ENCODE measurements around the gene IGSF11. TPM values are rescaled to one million over a fixed set of nuclear protein-coding genes. Genes with fewer than 3 reads are reported as not detected.
A peak's percentile ranks its signal among the peaks of the same experiment; 100 is the strongest.

Gene IGSF11
- total and polyA plus RNA-seq, 9 of the 15 experiments (the other 6 are each of a cell fraction or from before 2014, with no cell fraction given) = 1.2 to 2.8 (median 1.7) TPM

GRCh38 chr3:118938183-118938961 lies 96.3 kb downstream of the IGSF11 start (continued):
- TF ChIP-seq, protein P1, sequence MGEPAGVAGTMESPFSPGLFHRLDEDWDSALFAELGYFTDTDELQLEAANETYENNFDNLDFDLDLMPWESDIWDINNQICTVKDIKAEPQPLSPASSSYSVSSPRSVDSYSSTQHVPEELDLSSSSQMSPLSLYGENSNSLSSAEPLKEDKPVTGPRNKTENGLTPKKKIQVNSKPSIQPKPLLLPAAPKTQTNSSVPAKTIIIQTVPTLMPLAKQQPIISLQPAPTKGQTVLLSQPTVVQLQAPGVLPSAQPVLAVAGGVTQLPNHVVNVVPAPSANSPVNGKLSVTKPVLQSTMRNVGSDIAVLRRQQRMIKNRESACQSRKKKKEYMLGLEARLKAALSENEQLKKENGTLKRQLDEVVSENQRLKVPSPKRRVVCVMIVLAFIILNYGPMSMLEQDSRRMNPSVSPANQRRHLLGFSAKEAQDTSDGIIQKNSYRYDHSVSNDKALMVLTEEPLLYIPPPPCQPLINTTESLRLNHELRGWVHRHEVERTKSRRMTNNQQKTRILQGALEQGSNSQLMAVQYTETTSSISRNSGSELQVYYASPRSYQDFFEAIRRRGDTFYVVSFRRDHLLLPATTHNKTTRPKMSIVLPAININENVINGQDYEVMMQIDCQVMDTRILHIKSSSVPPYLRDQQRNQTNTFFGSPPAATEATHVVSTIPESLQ (CRISPR knock-in tag; IDR thresholded peaks at IDR 0.05) = no peak
- TF ChIP-seq YBX1 (IDR thresholded peaks at IDR 0.05) (no peak), ELK1 (CRISPR knock-in tag; IDR thresholded peaks at IDR 0.05) (no peak), NBN (IDR thresholded peaks at IDR 0.05; ENCODE audit: low read depth) (peak; percentile 56; the same call in 1 of the 2 replicates), SMARCE1 (IDR thresholded peaks at IDR 0.05) (peak; percentile 80), GABPA (tag; conservative IDR thresholded peaks at IDR 0.05; ENCODE audit: low read depth) (no peak), NUFIP1 (IDR thresholded peaks at IDR 0.05; ENCODE audit: partially characterized antibody) (no peak), RHOXF2B (CRISPR knock-in tag; conservative IDR thresholded peaks at IDR 0.05) (no peak), MXD1 (CRISPR knock-in tag; IDR thresholded peaks at IDR 0.05; ENCODE audit: borderline replicate concordance, poor library complexity, severe bottlenecking) (no peak), ZNF398 (CRISPR knock-in tag; IDR thresholded peaks at IDR 0.05) (no peak), ZNF316 (IDR thresholded peaks at IDR 0.05) (peak; percentile 98), NFXL1 (CRISPR knock-in tag; IDR thresholded peaks at IDR 0.05) (no peak), HDAC2 (IDR thresholded peaks at IDR 0.05) (0 out of 2 replicates have a peak, but pooled peaks have one; percentile 17), ZC3H4 (CRISPR knock-in tag; IDR thresholded peaks at IDR 0.05; ENCODE audit: borderline replicate concordance) (no peak), STAG1 (CRISPR knock-in tag; IDR thresholded peaks at IDR 0.05; ENCODE audit: borderline replicate concordance) (no peak), MTA2 (IDR thresholded peaks at IDR 0.05; ENCODE audit: low read depth) (no peak), BCLAF1 (IDR thresholded peaks at IDR 0.05; ENCODE audit: borderline replicate concordance in 1 of 2, control insufficient read depth in 1 of 2, low read depth in 2 of 2, low read length in 1 of 2) (no peak), ZNF561 (CRISPR knock-in tag; conservative IDR thresholded peaks at IDR 0.05) (no peak), SLC30A9 (CRISPR knock-in tag; IDR thresholded peaks at IDR 0.05) (no peak), ZNF124 (CRISPR knock-in tag; IDR thresholded peaks at IDR 0.05) (no peak)
